ENCODE data around the gene MYRF. TPM values are rescaled to one million over a fixed set of nuclear protein-coding genes. Genes with fewer than 3 reads are reported as not detected.

The MYRF gene
- total RNA-seq, 2 experiments from 2014 or later, result 0.97 to 1.6 TPM

- intact Hi-C loops (cut with micrococcal nuclease), result no loop called here
- Mint-ChIP-seq H3K27ac (no peak overlapping the region), H3K36me3 (ENCODE audit: low read depth) (no peaks in the 10 kb centered on the region), H3K4me3 (no peak overlapping the region), H3K4me1 (ENCODE audit: low read depth) (no peaks in the 10 kb centered on the region), H3K9me3 (no peaks in the 10 kb centered on the region), H3K27me3 (no peaks in the 10 kb centered on the region)
- no peak for TF ChIP-seq CTCF (IDR thresholded peaks at IDR 0.05)
- ChIA-PET POLR2A (interaction anchor here (0.8 kb wide), 1 partner anchor 18 kb away, joined by 3 read pairs; no protein-coding TSS in a partner anchor), CTCF (no interaction called here)
- ATAC-seq, result no peak
- DNase-seq, result no peak
Observed at GRCh38 chr11:61720597-61720996, 31.8 kb upstream of the MYRF start.

- no peak overlapping the region for H3K4me3 Mint-ChIP-seq
- DNase-seq, result no peak
- POLR2A ChIA-PET, result interaction anchor here (1.6 kb wide), 1 partner anchor 22 kb away, joined by 4 read pairs; no protein-coding TSS in a partner anchor
- intact Hi-C loops (cut with micrococcal nuclease), result no loop called here
- no peak for ATAC-seq
- peaks cover 4% of the 10 kb centered on the region for H3K4me1 Mint-ChIP-seq (ENCODE audit: low read depth)
- H3K9me3 Mint-ChIP-seq, result no peaks in the 10 kb centered on the region
- CTCF ChIA-PET, result interaction anchor here (1.4 to 2.6 kb wide), 2 partner anchors 9 to 23 kb away, joined by 5 to 18 read pairs; no protein-coding TSS in a partner anchor
- no peaks in the 10 kb centered on the region for H3K27me3 Mint-ChIP-seq
- no peak for TF ChIP-seq CTCF (IDR thresholded peaks at IDR 0.05)
- no peaks in the 10 kb centered on the region for H3K36me3 Mint-ChIP-seq (ENCODE audit: low read depth)
- H3K27ac Mint-ChIP-seq, result no peak overlapping the region
Observed at GRCh38 chr11:61724437-61724836, 28.0 kb upstream of the MYRF start.

GRCh38 chr11:61725781-61726231, 26.6 kb upstream of the MYRF start:
- no peaks in the 10 kb centered on the region for H3K27me3 Mint-ChIP-seq
- ChIA-PET CTCF (no interaction called here), POLR2A (no interaction called here)
- TF ChIP-seq CTCF (IDR thresholded peaks at IDR 0.05), result no peak
- intact Hi-C loops (cut with micrococcal nuclease), result no loop called here
- H3K27ac Mint-ChIP-seq, result no peak overlapping the region
- DNase-seq (no peak), ATAC-seq (no peak)
- no peak overlapping the region for H3K4me3 Mint-ChIP-seq
- H3K9me3 Mint-ChIP-seq, result no peaks in the 10 kb centered on the region
- no peaks in the 10 kb centered on the region for H3K36me3 Mint-ChIP-seq (ENCODE audit: low read depth)
- peaks cover 4% of the 10 kb centered on the region for H3K4me1 Mint-ChIP-seq (ENCODE audit: low read depth)

- ChIA-PET POLR2A (no interaction called here), CTCF (no interaction called here)
- peaks cover 4% of the 10 kb centered on the region for H3K4me1 Mint-ChIP-seq (ENCODE audit: low read depth)
- H3K4me3 Mint-ChIP-seq, result no peak overlapping the region
- DNase-seq (no peak), ATAC-seq (no peak)
- H3K9me3 Mint-ChIP-seq, result no peaks in the 10 kb centered on the region
- H3K36me3 Mint-ChIP-seq (ENCODE audit: low read depth), result no peaks in the 10 kb centered on the region
- H3K27me3 Mint-ChIP-seq, result no peaks in the 10 kb centered on the region
- TF ChIP-seq CTCF (IDR thresholded peaks at IDR 0.05), result no peak
- intact Hi-C loops (cut with micrococcal nuclease), result no loop called here
- no peak overlapping the region for H3K27ac Mint-ChIP-seq
Observed at GRCh38 chr11:61726775-61727174, 25.7 kb upstream of the MYRF start.

GRCh38 chr11:61727401-61727811, 25.0 kb upstream of the MYRF start:
- Mint-ChIP-seq H3K27ac (no peak overlapping the region), H3K9me3 (no peaks in the 10 kb centered on the region), H3K27me3 (no peaks in the 10 kb centered on the region), H3K4me3 (no peak overlapping the region), H3K4me1 (ENCODE audit: low read depth) (peaks cover 4% of the 10 kb centered on the region), H3K36me3 (ENCODE audit: low read depth) (no peaks in the 10 kb centered on the region)
- intact Hi-C loops (cut with micrococcal nuclease), result no loop called here
- DNase-seq, result no peak
- TF ChIP-seq CTCF (IDR thresholded peaks at IDR 0.05), result no peak
- ChIA-PET POLR2A (no interaction called here), CTCF (interaction anchor here (0.8 kb wide), 1 partner anchor 355 kb away, joined by 3 read pairs; no protein-coding TSS in a partner anchor)
- ATAC-seq, result no peak
